Panc1 (cell line): ENCODE data around the gene XKR7. TPM values are rescaled to one million over a fixed set of nuclear protein-coding genes. Genes with fewer than 3 reads are reported as not detected.

Experiments used
- ATAC-seq: fragments of 200-7000 bp; cut with Tn5 transposase; 2 replicates; pipeline ENCODE4 v1.9.1; 2020; ENCODE audit warnings: mild to moderate bottlenecking, moderate library complexity
- BruUV-seq: library from RNA; stranded (reverse); fragments of 400-500 nt; replicated peaks from 2 replicates; lab custom pipeline; 2021; lab: Mats Ljungman, UMichigan
- CTCF ChIA-PET: fragments of 300-600 bp; sonication (Branson Sonifier 250); formaldehyde crosslinking; loops from one replicate; lab custom pipeline; 2022; ENCODE audit warnings: antibody characterized with exemption; lab: Charles Lee
- POLR2A ChIA-PET: fragments of 300-600 bp; sonication (Branson Sonifier 250); formaldehyde crosslinking; loops from one replicate; lab custom pipeline; 2022; ENCODE audit warnings: antibody characterized with exemption; lab: Charles Lee
- DNase-seq: peaks from one replicate; pipeline ENCODE4 v3.0.0-alpha.2; 2010; ENCODE audit warnings: low read depth, low spot score
- H3K27ac ChIP-seq: 2 replicates; pipeline ENCODE4 v1.5.1; 2011; ENCODE audit warnings: mild to moderate bottlenecking, low read length, inconsistent platforms
- H3K27me3 ChIP-seq: fragments of 200-500 bp; sonication (Bioruptor generic); 2 replicates; pipeline ENCODE4 v1.6.0; 2014; ENCODE audit warnings: low read length, inconsistent platforms; ENCODE audit not compliant: control insufficient read depth, insufficient read depth
- H3K36me3 ChIP-seq: fragments of 200-500 bp; sonication (Bioruptor generic); 2 replicates; pipeline ENCODE4 v1.5.1; 2014; ENCODE audit warnings: inconsistent platforms, mild to moderate bottlenecking, low read length, moderate library complexity; ENCODE audit not compliant: control insufficient read depth, insufficient read depth
- H3K4me1 ChIP-seq: 2 replicates; pipeline ENCODE4 v1.5.1; 2011; ENCODE audit warnings: inconsistent platforms, mild to moderate bottlenecking, low read length, moderate library complexity; ENCODE audit not compliant: control insufficient read depth, insufficient read depth
- H3K4me3 ChIP-seq, 2 experiments: 2 replicates each; pipeline ENCODE4 v1.5.1; 2011 to 2012; ENCODE audit warnings: low read depth in 2 of 2, low read length in 2 of 2, mild to moderate bottlenecking in 2 of 2, inconsistent platforms in 1 of 2, moderate library complexity in 1 of 2
- H3K9me3 ChIP-seq: fragments of 200-500 bp; sonication (Bioruptor generic); 2 replicates; pipeline ENCODE4 v1.5.1; 2014; ENCODE audit warnings: low read depth, mild to moderate bottlenecking, inconsistent platforms, low read length, moderate library complexity; ENCODE audit not compliant: control insufficient read depth, insufficient read depth
- CTCF ChIP-seq: fragments of 450-650 bp; IDR thresholded peaks from 2 replicates; pipeline ENCODE4 v1.5.1; 2017; ENCODE audit warnings: mild to moderate bottlenecking
- POLR2AphosphoS5 ChIP-seq: IDR thresholded peaks from 2 replicates; pipeline ENCODE4 v1.6.1; 2012; ENCODE audit warnings: mild to moderate bottlenecking, low read depth, low read length, moderate library complexity
- REST ChIP-seq, 2 experiments: IDR thresholded peaks; 2 replicates each; pipeline ENCODE4 v1.6.1; 2011 to 2012; ENCODE audit warnings: low read depth in 2 of 2, control low read depth in 1 of 2, low read length in 1 of 2, mild to moderate bottlenecking in 1 of 2, moderate library complexity in 1 of 2; ENCODE audit not compliant: insufficient read depth in 1 of 2
- SIN3A ChIP-seq: IDR thresholded peaks from 2 replicates; pipeline ENCODE4 v1.6.1; 2012; ENCODE audit warnings: low read depth, mild to moderate bottlenecking, low read length, moderate library complexity, borderline replicate concordance; ENCODE audit not compliant: insufficient read depth
- TCF7L2 ChIP-seq: IDR thresholded peaks from 2 replicates; pipeline ENCODE4 v1.6.1; 2011; ENCODE audit warnings: mild to moderate bottlenecking, low read depth, low read length, inconsistent platforms
- in situ Hi-C: cut with HindIII; loops from 2 replicates; pipeline ENCODE4 v1.10.0; 2016; ENCODE audit warnings: low sequenced_read_pairs, low pct_unique_long_range_greater_than_20kb
- intact Hi-C: fragments of 100-400 bp; cut with micrococcal nuclease; formaldehyde crosslinking; loops from one replicate; pipeline ENCODE4 v1.10.0; 2022; ENCODE audit not compliant: unreplicated experiment
- total RNA-seq: library from RNA; stranded (reverse); gene quantifications from one replicate; pipeline ENCODE4 v1.2.1, GENCODE V29; 2021; ENCODE audit not compliant: unreplicated experiment

Gene XKR7
- total RNA-seq, 1 experiment from 2014 or later: 6.2 TPM

- TF ChIP-seq CTCF: peak; percentile 100
- peak; percentile 94 for TF ChIP-seq SIN3A
- TF ChIP-seq TCF7L2: no peak
- TF ChIP-seq POLR2AphosphoS5: peak; percentile 98
- peak in 1 of 2 experiments; percentile 75; a peak in 1 of 4 replicates for TF ChIP-seq REST (IDR thresholded peaks at IDR 0.05; ENCODE audit: insufficient read depth in 1 of 2, low read depth in 2 of 2, low read length in 1 of 2)
- in situ Hi-C loops: no loop called here
- ATAC-seq: peak; percentile 99
- Histone ChIP-seq H3K4me1 (peaks cover 16% of the 10 kb centered on the region), H3K27ac (peak within 1 kb of the TSS; percentile 96), H3K9me3 (peaks cover 7% of the 10 kb centered on the region; the same call in 1 of the 2 replicates), H3K27me3 (no peaks in the 10 kb centered on the region), H3K36me3 (peaks cover 23% of the 10 kb centered on the region), H3K4me3 (peak within 1 kb of the TSS; percentile 79 to 97)
- DNase-seq: peak; percentile 93
- POLR2A ChIA-PET: interaction anchor here (0.6 to 1.0 kb wide), 3 partner anchors 46 to 188 kb away, joined by 3 to 12 read pairs (median 6); no protein-coding TSS in a partner anchor
- TSS peak; percentile 65 for BruUV-seq
- CTCF ChIA-PET: interaction anchor here (0.5 to 2.4 kb wide), 19 partner anchors 9 to 261 kb away, joined by 3 to 25 read pairs (median 5); partner anchors contain the start of gene FOXS1
- intact Hi-C loops: loop anchor here (2.0 to 10.0 kb wide), 3 partner anchors 81 to 143 kb away; no protein-coding TSS in a partner anchor
Observed at GRCh38 chr20:31951530-31952453, 16.2 kb upstream of the XKR7 start, which contains the start of gene PDRG1. Gene PDRG1, minus strand, starts transcription at chr20:31952046. Its CDS starts 85 bp downstream, at chr20:31951961.

GRCh38 chr20:31953556-31954148 is 14.3 kb upstream of the XKR7 start:
- TF ChIP-seq TCF7L2 (no peak), SIN3A (no peak), REST (IDR thresholded peaks at IDR 0.05; ENCODE audit: insufficient read depth in 1 of 2, low read depth in 2 of 2, low read length in 1 of 2) (no peak), CTCF (no peak), POLR2AphosphoS5 (no peak)
- POLR2A ChIA-PET: no interaction called here
- intact Hi-C loops (loop anchor here (2.0 to 10.0 kb wide), 3 partner anchors 79 to 141 kb away; no protein-coding TSS in a partner anchor), in situ Hi-C loops (no loop called here)
- ATAC-seq (no peak), DNase-seq (no peak)
- no peaks in the 10 kb centered on the region for H3K9me3 ChIP-seq
- H3K36me3 ChIP-seq: peaks cover 9% of the 10 kb centered on the region
- H3K27me3 ChIP-seq: no peaks in the 10 kb centered on the region
- H3K27ac ChIP-seq: peak overlapping the region; percentile 64; the same call in 1 of the 2 replicates
- BruUV-seq: no TSS peak
- CTCF ChIA-PET: no interaction called here
- H3K4me1 ChIP-seq: peaks cover 16% of the 10 kb centered on the region
- H3K4me3 ChIP-seq: no peak overlapping the region
